Osteoblast (primary cell): Measurements from ENCODE around the gene GRHPR. TPM values are rescaled to one million over a fixed set of nuclear protein-coding genes. Genes with fewer than 3 reads are reported as not detected.

Experiments used
- DNase-seq: peaks from one replicate; pipeline ENCODE4 v3.0.0; 2011; ENCODE audit warnings: low spot score, mixed read lengths; ENCODE audit not compliant: insufficient read length; ENCODE audit errors: missing footprints
- H2AFZ ChIP-seq: 2 replicates; pipeline ENCODE4 v1.6.0; 2011; ENCODE audit warnings: mild to moderate bottlenecking, low read length
- H3K27ac ChIP-seq: 2 replicates; pipeline ENCODE4 v1.5.1; 2011; ENCODE audit warnings: mild to moderate bottlenecking, low read depth, low read length, moderate library complexity
- H3K27me3 ChIP-seq: 2 replicates; pipeline ENCODE4 v1.6.0; 2012; ENCODE audit warnings: mild to moderate bottlenecking, control low read depth, inconsistent platforms, low read length, moderate library complexity; ENCODE audit not compliant: insufficient read depth
- H3K36me3 ChIP-seq: 2 replicates; pipeline ENCODE4 v1.5.1; 2011; ENCODE audit warnings: mild to moderate bottlenecking, low read length, control low read depth, moderate library complexity; ENCODE audit not compliant: insufficient read depth
- H3K4me1 ChIP-seq: 2 replicates; pipeline ENCODE4 v1.5.1; 2011; ENCODE audit warnings: mild to moderate bottlenecking, low read length, control low read depth, moderate library complexity; ENCODE audit not compliant: insufficient read depth
- H3K4me2 ChIP-seq: 2 replicates; pipeline ENCODE4 v1.6.0; 2011; ENCODE audit warnings: mild to moderate bottlenecking, low read length; ENCODE audit not compliant: insufficient read depth
- H3K4me3 ChIP-seq: fragments of 200-600 bp; sonication (generic); 3 replicates; pipeline ENCODE4 v1.5.1; 2012; ENCODE audit warnings: mild to moderate bottlenecking, low read length, inconsistent platforms; ENCODE audit not compliant: insufficient read depth
- H3K79me2 ChIP-seq: 2 replicates; pipeline ENCODE4 v1.6.0; 2012; ENCODE audit warnings: mild to moderate bottlenecking, low read length, control low read depth, inconsistent platforms; ENCODE audit not compliant: insufficient read depth
- H3K9me3 ChIP-seq: 2 replicates; pipeline ENCODE4 v1.5.1; 2011; ENCODE audit warnings: low read depth, low read length, control low read depth
- H4K20me1 ChIP-seq: 2 replicates; pipeline ENCODE4 v1.6.0; 2012; ENCODE audit warnings: mild to moderate bottlenecking, low read length, control low read depth; ENCODE audit not compliant: insufficient read depth
- CTCF ChIP-seq: IDR thresholded peaks from 2 replicates; pipeline ENCODE4 v1.5.1; 2011; ENCODE audit warnings: mild to moderate bottlenecking, low read depth, low read length, moderate library complexity; ENCODE audit errors: extremely low read depth
- total RNA-seq: library from RNA; depleted of rRNA; stranded (reverse); fragments of >200 nt; gene quantifications from 2 replicates; pipeline ENCODE4 v1.2.3, GENCODE V29; 2012

GRHPR gene
- total RNA-seq, 1 donor = 165 TPM

GRCh38 chr9:37443566-37443965, 21.1 kb downstream of the GRHPR start:
- H3K4me1 ChIP-seq = no peaks in the 10 kb centered on the region
- no peak overlapping the region for H3K4me2 ChIP-seq

DNA sequence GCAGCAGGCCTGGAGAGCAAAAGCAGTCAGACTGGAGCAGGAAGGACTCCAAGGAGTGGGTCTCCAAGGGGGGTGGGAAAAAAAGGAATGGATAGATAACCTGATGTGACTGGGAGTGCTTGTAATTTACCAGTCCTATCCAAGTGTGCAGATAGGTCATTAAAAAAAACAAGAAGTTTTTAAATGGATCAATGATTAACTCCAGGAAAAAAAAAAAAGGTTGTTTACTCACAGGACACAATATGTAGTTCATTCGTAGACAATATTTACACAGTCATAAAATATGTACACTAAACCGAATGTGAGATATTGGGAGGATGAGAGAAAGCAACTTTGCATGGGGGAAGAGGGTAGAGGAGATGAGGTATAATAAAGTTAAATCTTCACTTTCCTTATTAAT, 22.4 kb downstream of the GRHPR start:
- TF ChIP-seq CTCF = no peak
- Histone ChIP-seq H3K27ac (no peak overlapping the region), H3K9me3 (no peaks in the 10 kb centered on the region), H3K4me3 (no peak overlapping the region), H3K27me3 (no peaks in the 10 kb centered on the region), H3K4me1 (no peaks in the 10 kb centered on the region), H3K79me2 (peaks cover 75% of the 10 kb centered on the region), H3K36me3 (peaks cover 27% of the 10 kb centered on the region), H4K20me1 (peaks cover 24% of the 10 kb centered on the region), H3K4me2 (no peak overlapping the region), H2AFZ (no peak overlapping the region)
- DNase-seq = no peak

More at GRCh38 chr9:37443566-37443965, 21.1 kb downstream of the GRHPR start:
- no peak for DNase-seq
- Histone ChIP-seq H2AFZ (no peak overlapping the region), H3K79me2 (peaks cover 79% of the 10 kb centered on the region), H3K27ac (no peak overlapping the region), H4K20me1 (peaks cover 22% of the 10 kb centered on the region), H3K9me3 (no peaks in the 10 kb centered on the region), H3K4me3 (no peak overlapping the region), H3K27me3 (no peaks in the 10 kb centered on the region), H3K36me3 (peaks cover 39% of the 10 kb centered on the region)
- TF ChIP-seq CTCF = no peak

DNA sequence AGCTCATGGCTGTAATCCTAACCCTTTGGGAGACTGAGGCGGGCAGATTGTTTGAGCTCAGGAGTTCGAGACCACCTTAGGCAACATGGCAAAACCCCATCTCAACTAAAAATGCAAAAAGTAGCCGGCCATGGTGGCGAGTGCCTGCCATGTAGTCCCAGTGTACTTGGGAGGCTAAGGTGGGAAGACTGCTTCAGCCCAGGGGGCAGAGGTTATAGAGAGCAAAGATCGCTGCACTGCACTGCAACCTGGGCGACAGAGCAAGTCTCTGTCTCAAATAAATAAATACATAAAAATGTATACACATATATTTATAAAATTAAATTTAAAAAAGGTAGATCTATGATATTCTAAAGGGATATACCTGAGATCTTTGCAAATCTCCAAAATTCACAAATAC, 23.3 kb downstream of the GRHPR start:
- Histone ChIP-seq H3K9me3 (no peaks in the 10 kb centered on the region), H3K4me3 (no peak overlapping the region), H3K27me3 (no peaks in the 10 kb centered on the region), H3K27ac (no peak overlapping the region), H3K36me3 (peaks cover 22% of the 10 kb centered on the region), H3K79me2 (peaks cover 79% of the 10 kb centered on the region), H2AFZ (no peak overlapping the region), H3K4me2 (no peak overlapping the region), H4K20me1 (peaks cover 29% of the 10 kb centered on the region), H3K4me1 (no peaks in the 10 kb centered on the region)
- DNase-seq = no peak
- no peak for TF ChIP-seq CTCF

DNA sequence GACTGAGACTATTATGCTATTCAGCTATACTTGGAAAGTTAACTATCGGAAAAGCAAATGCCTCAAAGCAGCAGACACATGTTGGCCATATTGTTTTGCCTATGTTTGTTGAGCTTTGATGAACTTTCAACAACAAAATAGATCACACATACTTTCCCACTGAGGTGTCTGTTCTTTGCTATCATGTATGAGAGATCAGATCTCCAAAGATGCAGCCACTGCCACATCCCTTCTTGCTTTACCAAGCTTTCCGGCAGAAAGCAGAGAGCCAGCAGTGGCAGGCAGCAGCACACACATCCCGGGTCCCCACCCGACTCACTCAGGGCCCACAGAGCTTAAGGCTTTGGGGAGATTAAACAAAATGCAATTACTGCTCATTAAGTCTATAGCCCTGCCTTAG, 23.9 kb downstream of the GRHPR start:
- no peak overlapping the region for H2AFZ ChIP-seq
- no peak overlapping the region for H3K27ac ChIP-seq
- no peak overlapping the region for H3K4me2 ChIP-seq
- peaks cover 16% of the 10 kb centered on the region for H3K36me3 ChIP-seq
- DNase-seq = no peak
- H3K79me2 ChIP-seq = peaks cover 80% of the 10 kb centered on the region
- no peaks in the 10 kb centered on the region for H3K9me3 ChIP-seq
- no peaks in the 10 kb centered on the region for H3K27me3 ChIP-seq
- H4K20me1 ChIP-seq = peaks cover 29% of the 10 kb centered on the region
- no peaks in the 10 kb centered on the region for H3K4me1 ChIP-seq
- TF ChIP-seq CTCF = no peak
- no peak overlapping the region for H3K4me3 ChIP-seq
